HG03025 (cell line): ENCODE measurements around the gene KIAA1549.

ENCODE experiments used
- ATAC-seq: cut with Tn5 transposase; IDR thresholded peaks from one replicate; pipeline ENCODE4 v1.9.1; 2021; ENCODE audit warnings: mild to moderate bottlenecking, moderate library complexity; ENCODE audit not compliant: unreplicated experiment, low FRiP score

KIAA1549 gene

DNA sequence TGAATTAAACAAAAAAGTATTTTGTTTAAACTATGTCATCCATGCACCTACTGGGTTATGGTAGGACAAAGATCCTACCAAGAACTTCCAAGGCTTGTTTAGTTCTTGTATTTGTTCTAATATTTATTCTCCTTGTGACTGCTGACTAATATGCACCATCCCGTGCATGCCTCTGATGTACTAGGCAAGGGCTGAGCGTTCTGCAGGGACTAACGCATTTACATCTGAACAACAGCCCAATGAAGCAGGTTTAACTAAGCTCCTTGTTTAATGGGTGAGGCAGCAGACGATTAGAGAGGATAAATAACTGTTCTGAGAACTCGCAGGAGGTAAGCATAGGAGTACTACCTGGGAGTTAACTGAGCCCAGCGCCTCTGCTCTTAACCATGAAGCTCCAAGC, 64.9 kb downstream of the KIAA1549 start:
- no peak for ATAC-seq

- ATAC-seq: no peak
Observed at GRCh38 chr7:138913783-138914182, 67.4 kb downstream of the KIAA1549 start.

- no peak for ATAC-seq
Observed at GRCh38 chr7:138911007-138911406, 70.2 kb downstream of the KIAA1549 start.

GRCh38 chr7:138907850-138908249, 73.3 kb downstream of the KIAA1549 start:
- ATAC-seq: no peak

DNA sequence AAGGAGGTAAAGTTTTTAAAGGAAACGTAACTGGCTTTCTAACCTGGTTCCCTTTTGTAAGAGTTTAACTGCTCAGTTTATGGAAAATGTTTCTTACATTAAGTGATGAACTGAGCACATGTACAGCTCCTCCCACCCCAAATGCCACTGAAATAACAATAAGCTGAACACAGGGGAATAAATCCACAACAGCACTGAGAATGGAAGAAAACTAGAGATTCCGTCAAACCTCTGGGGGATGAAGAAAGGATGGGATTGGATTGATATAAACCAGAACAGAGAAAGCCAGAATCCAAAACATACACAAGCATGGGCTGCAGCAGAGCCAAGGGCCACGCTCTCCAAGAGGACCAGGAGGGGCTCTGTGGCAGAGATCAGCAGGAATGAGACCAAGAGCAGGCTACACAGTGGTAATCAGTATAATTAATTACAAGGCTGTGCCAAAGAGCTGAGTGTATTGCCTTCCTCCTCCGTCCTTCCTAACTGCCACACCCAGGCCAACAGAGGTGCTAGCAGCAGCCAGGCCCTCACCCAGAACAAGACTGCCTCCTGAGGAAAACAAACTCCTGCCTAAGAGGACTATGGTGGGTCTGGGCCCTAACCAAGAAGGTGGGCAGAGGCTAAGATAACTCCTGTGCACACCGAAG, 73.9 kb downstream of the KIAA1549 start:
- ATAC-seq: no peak

- ATAC-seq: no peak
Observed at GRCh38 chr7:138903859-138904435, 77.2 kb downstream of the KIAA1549 start.

GRCh38 chr7:138903186-138903820, 77.9 kb downstream of the KIAA1549 start:
- ATAC-seq: no peak

DNA sequence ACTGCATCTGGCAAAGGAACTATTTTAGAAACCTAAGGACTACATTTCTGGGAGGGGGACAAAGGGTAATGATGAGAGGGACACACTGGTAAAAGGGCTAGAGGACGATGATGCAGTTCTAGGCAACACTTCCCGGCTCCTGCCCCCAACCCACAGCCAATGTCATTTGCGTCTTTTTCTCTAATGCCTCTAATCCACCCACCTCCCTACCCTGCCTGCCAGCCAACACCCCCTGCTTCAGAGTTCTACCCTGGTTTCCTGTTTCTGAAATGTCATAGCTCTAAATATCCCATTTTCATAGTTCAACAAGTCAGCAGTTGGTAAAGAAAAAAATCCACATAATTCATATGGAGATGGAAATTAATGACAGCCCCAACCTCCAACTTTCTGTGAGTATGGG, 79.0 kb downstream of the KIAA1549 start:
- ATAC-seq: no peak

GRCh38 chr7:138900035-138900828, 81.0 kb downstream of the KIAA1549 start:
- no peak for ATAC-seq

DNA sequence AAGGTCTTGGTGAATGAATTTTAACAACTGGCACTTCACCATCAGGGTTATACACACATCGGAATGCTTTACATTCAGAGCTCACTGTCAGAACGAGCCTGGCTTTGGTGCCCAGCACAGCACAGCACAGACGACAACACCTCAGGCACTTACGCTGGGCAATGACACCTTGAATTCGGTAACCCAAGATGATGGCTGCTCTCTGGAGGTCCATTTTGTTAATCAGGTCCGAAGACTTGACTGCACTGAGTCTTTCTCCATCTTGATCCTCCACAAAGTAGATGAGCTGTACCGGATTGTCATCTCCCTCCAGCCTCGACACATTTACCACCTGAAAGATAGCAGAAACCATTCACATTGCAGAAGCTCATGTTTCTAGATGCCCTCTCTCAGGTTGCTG, 82.4 kb downstream of the KIAA1549 start:
- ATAC-seq: no peak

DNA sequence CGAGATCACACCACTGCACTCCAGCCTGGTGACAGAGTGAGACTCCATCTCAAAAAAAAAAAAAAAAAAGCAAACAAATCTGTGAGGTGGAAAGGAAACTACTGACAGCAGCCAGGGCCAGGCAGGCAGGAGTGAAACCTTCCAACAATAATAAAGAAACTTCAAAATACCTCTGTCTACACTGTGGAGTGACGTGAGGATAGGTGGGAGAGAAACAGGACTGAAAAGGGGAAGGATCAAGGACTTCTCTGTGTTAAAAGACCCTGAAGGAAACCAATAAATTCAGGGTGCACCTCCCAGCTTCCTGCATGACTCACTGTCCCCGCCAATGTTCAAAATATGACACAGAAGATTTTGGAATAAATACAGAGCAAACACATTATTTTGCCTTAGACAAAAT, 82.9 kb downstream of the KIAA1549 start:
- no peak for ATAC-seq

GRCh38 chr7:138895679-138896078, 85.5 kb downstream of the KIAA1549 start:
- no peak for ATAC-seq

DNA sequence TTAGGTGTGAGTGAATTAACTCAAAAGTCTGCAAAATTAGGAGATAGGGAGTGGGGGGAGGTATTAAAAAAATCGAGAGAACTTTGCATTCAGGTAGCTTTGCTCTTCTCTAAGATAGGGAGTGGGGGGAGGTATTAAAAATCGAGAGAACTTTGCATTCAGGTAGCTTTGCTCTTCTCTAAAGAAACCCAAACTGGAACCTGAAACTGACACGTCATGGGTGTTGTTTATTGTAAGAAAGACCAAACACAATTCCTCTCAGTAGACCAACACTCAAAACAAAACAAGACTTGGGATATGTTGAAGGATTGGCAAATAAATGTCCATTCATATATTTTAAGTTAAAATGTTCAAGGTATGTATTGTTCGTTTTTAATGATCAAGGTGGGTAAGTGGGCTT, 87.9 kb downstream of the KIAA1549 start:
- no peak for ATAC-seq

DNA sequence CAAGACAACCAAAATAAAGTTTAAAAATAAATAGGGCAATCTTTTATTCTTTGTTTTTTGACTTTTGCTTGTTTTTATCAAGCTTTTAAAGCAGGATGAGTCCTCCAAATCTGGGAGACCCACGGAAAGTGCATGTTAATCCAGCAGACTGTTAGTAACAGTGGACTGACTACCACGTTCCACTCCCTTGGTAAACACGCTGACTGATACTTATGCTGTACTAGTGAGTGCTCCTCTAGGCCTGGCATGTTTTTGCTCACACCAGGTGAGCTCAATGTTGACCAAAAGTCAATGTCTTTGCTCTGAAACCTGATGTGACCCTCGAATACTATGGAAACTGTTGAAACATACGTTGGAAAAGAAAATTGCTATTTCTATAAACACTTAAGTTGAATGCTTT, 88.4 kb downstream of the KIAA1549 start:
- ATAC-seq: no peak

DNA sequence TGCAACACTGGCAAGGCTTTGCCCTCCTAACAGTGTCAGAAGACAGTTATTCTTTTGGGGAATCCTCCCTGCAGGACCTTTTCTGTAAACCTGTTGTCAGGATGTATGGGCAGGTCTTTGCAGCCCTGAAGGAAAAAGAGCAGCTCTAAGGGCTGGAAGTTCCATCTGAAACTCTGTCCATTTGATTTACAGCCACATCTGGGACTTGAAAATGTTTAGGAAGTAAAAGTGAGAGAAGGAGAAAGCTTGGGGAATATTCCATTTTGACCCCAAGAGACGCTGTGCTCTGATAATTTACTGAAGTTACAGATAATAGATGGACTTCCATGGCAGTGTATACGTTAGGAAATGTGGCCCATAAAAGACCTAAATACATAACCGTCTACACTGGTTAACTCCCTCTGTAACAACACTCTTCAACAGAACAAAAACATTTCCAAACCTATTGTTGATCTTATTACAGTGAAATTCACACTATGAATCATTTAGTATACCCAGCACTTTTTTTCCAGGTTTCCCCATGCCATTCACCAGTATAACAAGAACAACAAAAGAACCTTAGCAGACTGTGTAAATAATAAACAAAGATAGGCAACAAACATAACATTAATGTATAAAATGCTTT, 89.1 kb downstream of the KIAA1549 start:
- ATAC-seq: no peak

DNA sequence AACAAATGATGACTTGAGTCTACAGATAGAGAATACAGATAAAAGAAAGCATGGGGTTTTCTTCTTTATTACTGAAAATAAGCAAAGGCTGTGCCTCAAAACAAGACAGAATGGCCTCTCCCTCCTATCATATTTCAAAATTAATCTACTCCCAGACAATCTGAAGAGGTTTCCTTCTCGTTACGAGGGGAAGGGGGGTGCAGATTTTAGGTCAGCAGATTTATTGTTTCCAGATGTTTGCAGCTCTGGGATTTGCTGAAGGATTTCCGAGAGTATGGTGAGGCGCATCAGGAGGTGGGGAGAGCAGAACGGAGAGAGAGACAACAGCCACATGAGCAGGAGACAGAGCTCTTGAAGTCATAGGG, 89.8 kb downstream of the KIAA1549 start:
- no peak for ATAC-seq

- no peak for ATAC-seq
Observed at GRCh38 chr7:138890499-138891445, 90.4 kb downstream of the KIAA1549 start.

GRCh38 chr7:138889582-138890498, 91.3 kb downstream of the KIAA1549 start:
- ATAC-seq: no peak
